ENCODE data around the gene SYNRG. TPM values are rescaled to one million over a fixed set of nuclear protein-coding genes. Genes with fewer than 3 reads are reported as not detected.

SYNRG gene
- total and polyA plus RNA-seq, 2 donors (not counting 3 experiments of a cell fraction or from before 2014, with no cell fraction given): 15.3 to 42.2 TPM

DNA sequence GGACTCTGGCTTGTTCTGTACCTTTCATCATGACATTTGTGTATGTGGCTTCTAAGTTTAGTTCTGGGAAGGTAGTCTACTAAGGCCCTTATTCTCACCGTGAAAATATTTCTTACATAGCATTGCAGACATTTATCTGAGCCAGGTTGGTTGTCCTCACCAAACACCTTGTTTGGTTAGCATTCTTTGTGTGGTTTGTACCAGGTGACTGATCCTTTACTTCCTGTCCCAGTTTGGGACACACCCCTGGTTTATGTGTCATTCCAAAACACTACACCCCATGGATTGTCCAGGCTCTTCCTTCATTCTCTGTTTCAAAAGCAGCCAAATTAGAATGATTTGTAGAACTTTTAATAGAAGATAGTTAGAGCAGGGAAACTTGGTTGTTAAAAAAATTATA lies 142.7 kb downstream of the SYNRG start:
- CTCF ChIA-PET: interaction anchor here (1.5 kb wide), 1 partner anchor 36 kb away, joined by 3 read pairs; no protein-coding TSS in a partner anchor
- Histone ChIP-seq H3K79me2 (ENCODE audit: control insufficient read depth, insufficient read depth, low read length) (no peaks in the 10 kb centered on the region), H3K36me3 (ENCODE audit: control insufficient read depth in 2 of 2, extremely low read depth in 1 of 2, insufficient read depth in 2 of 2, low read length in 2 of 2) (peaks cover 6 to 8% of the 10 kb centered on the region in 2 experiments), H3K27me3 (ENCODE audit: control insufficient read depth in 2 of 2, insufficient read depth in 2 of 2, low read length in 2 of 2) (no peaks in the 10 kb centered on the region), H3K4me2 (ENCODE audit: insufficient read depth, low read length) (no peak overlapping the region), H4K20me1 (replicated peaks; ENCODE audit: control insufficient read depth, extremely low read depth, insufficient read depth, low read length) (no peaks in the 10 kb centered on the region), H3K4me3 (replicated peaks in 1 of 3; ENCODE audit: insufficient read depth in 1 of 3, low read depth in 1 of 3, low read length in 3 of 3) (no peak overlapping the region), H3K9ac (replicated peaks; ENCODE audit: extremely low read depth, insufficient read depth, low read length) (no peak overlapping the region), H2AFZ (ENCODE audit: low read depth, low read length) (no peak overlapping the region), H3K9me3 (replicated peaks; ENCODE audit: control insufficient read depth, insufficient read depth, low read length) (no peaks in the 10 kb centered on the region), H3K9me1 (replicated peaks; ENCODE audit: control insufficient read depth, extremely low read depth, insufficient read depth, low read length) (no peaks in the 10 kb centered on the region), H3K4me1 (ENCODE audit: control insufficient read depth, extremely low read depth, insufficient read depth, low read length) (peaks cover 16% of the 10 kb centered on the region), H3K27ac (ENCODE audit: insufficient read depth, low read depth, low read length) (peak overlapping the region; percentile 94)
- DNase-seq (ENCODE audit: low read depth, low spot score) (no peak), FAIRE-seq (no peak)
- POLR2A ChIA-PET: no interaction called here
- no TSS peak for BruUV-seq (replicated peaks)
- intact Hi-C loops (cut with micrococcal nuclease): no loop called here
- dilution Hi-C loops (cut with MboI; ENCODE audit: extremely low pct_ligation_motif_present, low sequenced_read_pairs): no loop called here
- TF ChIP-seq GATA2 (IDR thresholded peaks at IDR 0.05; ENCODE audit: insufficient read depth, insufficient read length, low read depth, low read length) (no peak), MAX (IDR thresholded peaks at IDR 0.05; ENCODE audit: insufficient read depth, insufficient read length) (no peak), FOS (IDR thresholded peaks at IDR 0.05; ENCODE audit: borderline replicate concordance, insufficient read depth, low read length) (no peak), MYC (IDR thresholded peaks at IDR 0.05; ENCODE audit: low read depth, low read length) (no peak), EZH2 (IDR thresholded peaks at IDR 0.05; ENCODE audit: borderline replicate concordance, low read depth, low read length, severe bottlenecking) (no peak), JUN (IDR thresholded peaks at IDR 0.05; ENCODE audit: borderline replicate concordance, insufficient read depth, insufficient read length, low read depth) (no peak), POLR2A (IDR thresholded peaks at IDR 0.05; ENCODE audit: low read depth, low read length) (no peak), POLR2AphosphoS5 (IDR thresholded peaks at IDR 0.05; ENCODE audit: insufficient read depth, low read depth, low read length) (no peak)
- TF ChIP-seq, protein P1, sequence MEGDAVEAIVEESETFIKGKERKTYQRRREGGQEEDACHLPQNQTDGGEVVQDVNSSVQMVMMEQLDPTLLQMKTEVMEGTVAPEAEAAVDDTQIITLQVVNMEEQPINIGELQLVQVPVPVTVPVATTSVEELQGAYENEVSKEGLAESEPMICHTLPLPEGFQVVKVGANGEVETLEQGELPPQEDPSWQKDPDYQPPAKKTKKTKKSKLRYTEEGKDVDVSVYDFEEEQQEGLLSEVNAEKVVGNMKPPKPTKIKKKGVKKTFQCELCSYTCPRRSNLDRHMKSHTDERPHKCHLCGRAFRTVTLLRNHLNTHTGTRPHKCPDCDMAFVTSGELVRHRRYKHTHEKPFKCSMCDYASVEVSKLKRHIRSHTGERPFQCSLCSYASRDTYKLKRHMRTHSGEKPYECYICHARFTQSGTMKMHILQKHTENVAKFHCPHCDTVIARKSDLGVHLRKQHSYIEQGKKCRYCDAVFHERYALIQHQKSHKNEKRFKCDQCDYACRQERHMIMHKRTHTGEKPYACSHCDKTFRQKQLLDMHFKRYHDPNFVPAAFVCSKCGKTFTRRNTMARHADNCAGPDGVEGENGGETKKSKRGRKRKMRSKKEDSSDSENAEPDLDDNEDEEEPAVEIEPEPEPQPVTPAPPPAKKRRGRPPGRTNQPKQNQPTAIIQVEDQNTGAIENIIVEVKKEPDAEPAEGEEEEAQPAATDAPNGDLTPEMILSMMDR (IDR thresholded peaks at IDR 0.05; ENCODE audit: extremely low read depth in 1 of 2, insufficient read depth in 1 of 2, low read depth in 1 of 2, low read length in 2 of 2): no peak

Measured in endothelial cell of umbilical vein (primary cell).